Lower lobe of right lung (tissue), 2 donors: Measurements from ENCODE around the gene CADM3. TPM values are rescaled to one million over a fixed set of nuclear protein-coding genes. Genes with fewer than 3 reads are reported as not detected.

Source experiments
- ATAC-seq, 2 donors: fragments of 200-7000 bp; cut with Tn5 transposase; one replicate each; pipeline ENCODE4 v1.9.1; 2020 to 2022; ENCODE audit warnings: mild to moderate bottlenecking in 2 of 2, moderate library complexity in 2 of 2
- DNase-seq: peaks from one replicate; pipeline ENCODE4 v3.0.0-alpha.2; 2020
- H3K27ac ChIP-seq: fragments of 200-600 bp; one replicate; pipeline ENCODE4 v1.8.0; 2022
- H3K27me3 ChIP-seq: fragments of 200-600 bp; one replicate; pipeline ENCODE4 v1.8.0; 2022; ENCODE audit warnings: low read depth
- H3K36me3 ChIP-seq: fragments of 200-600 bp; one replicate; pipeline ENCODE4 v1.8.0; 2022; ENCODE audit warnings: mild to moderate bottlenecking
- H3K4me1 ChIP-seq: fragments of 200-600 bp; one replicate; pipeline ENCODE4 v1.8.0; 2022
- H3K4me3 ChIP-seq: fragments of 200-600 bp; one replicate; pipeline ENCODE4 v1.8.0; 2022; ENCODE audit warnings: mild to moderate bottlenecking
- H3K9me3 ChIP-seq: fragments of 200-600 bp; one replicate; pipeline ENCODE4 v1.8.0; 2022
- intact Hi-C: fragments of 100-400 bp; cut with DNase I; formaldehyde crosslinking; loops from one replicate; pipeline ENCODE4 v1.11.0; 2022
- total RNA-seq: library from RNA; stranded (reverse); fragmentation: NEBNext Ultra II Directional; extraction: Animal tissue kit (Norgen Biotek cat#: 25700); gene quantifications from one replicate; pipeline ENCODE4 v1.2.1, GENCODE V29; 2021
- TF ChIP-seq, protein P1 (sequence below): fragments of 200-600 bp; IDR thresholded peaks from one replicate; pipeline ENCODE4 v1.8.0; 2022; ENCODE audit warnings: antibody characterized with exemption, mild to moderate bottlenecking
- donor health status: DM: no; HTN: yes; CAD: no; lungs with severe emphysema.

Gene CADM3
- total RNA-seq, 1 donor from 2014 or later: 8.8 TPM

DNA sequence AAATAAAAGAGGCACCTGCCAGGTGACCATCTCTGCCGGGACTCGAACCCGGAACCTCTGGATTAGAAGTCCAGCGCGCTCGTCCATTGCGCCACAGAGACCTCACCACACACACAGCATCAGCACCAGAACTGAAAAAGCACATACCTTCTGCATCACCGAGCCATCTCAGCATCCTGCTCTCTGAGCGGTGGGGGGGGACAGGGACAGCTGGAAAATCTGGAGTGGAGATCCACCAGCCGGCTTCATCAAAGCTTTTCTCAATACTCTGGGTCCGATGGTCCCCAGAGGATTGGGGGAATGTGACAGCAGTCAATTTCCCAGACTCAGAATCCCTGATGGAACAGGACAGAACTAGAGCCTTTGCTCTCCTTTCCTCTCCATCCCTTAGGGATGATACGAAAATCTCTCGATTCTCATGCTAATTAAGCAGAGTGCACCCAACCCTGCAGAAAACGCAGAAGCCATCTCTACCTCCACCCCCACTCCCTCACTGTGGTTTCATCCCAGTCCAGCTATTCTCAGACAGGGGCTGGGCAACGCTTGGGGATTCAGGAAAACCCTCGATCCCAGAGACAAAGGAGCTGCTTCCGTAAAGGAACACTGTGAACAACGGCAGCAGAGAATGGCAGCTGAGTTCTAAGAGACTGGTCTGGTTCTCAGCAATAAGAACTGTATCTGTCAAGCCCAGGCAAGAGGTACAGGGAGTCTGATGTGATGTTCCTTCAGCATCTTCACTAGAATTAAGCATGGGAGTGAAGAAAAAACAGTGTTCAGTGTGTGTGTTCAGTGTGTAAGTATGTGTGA is 29.6 kb upstream of the CADM3 start:
- H3K9me3 ChIP-seq: no peaks in the 10 kb centered on the region
- peaks cover 19% of the 10 kb centered on the region for H3K27me3 ChIP-seq
- TF ChIP-seq, protein P1, sequence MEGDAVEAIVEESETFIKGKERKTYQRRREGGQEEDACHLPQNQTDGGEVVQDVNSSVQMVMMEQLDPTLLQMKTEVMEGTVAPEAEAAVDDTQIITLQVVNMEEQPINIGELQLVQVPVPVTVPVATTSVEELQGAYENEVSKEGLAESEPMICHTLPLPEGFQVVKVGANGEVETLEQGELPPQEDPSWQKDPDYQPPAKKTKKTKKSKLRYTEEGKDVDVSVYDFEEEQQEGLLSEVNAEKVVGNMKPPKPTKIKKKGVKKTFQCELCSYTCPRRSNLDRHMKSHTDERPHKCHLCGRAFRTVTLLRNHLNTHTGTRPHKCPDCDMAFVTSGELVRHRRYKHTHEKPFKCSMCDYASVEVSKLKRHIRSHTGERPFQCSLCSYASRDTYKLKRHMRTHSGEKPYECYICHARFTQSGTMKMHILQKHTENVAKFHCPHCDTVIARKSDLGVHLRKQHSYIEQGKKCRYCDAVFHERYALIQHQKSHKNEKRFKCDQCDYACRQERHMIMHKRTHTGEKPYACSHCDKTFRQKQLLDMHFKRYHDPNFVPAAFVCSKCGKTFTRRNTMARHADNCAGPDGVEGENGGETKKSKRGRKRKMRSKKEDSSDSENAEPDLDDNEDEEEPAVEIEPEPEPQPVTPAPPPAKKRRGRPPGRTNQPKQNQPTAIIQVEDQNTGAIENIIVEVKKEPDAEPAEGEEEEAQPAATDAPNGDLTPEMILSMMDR: no peak
- no peaks in the 10 kb centered on the region for H3K4me1 ChIP-seq
- H3K27ac ChIP-seq: no peak overlapping the region
- intact Hi-C loops: no loop called here
- no peak overlapping the region for H3K4me3 ChIP-seq
- ATAC-seq: no peak
- DNase-seq: no peak
- no peaks in the 10 kb centered on the region for H3K36me3 ChIP-seq

- DNase-seq (no peak), ATAC-seq (no peak)
- intact Hi-C loops: no loop called here
- no peaks in the 10 kb centered on the region for H3K4me1 ChIP-seq
- no peaks in the 10 kb centered on the region for H3K9me3 ChIP-seq
- H3K27ac ChIP-seq: no peak overlapping the region
- no peaks in the 10 kb centered on the region for H3K36me3 ChIP-seq
- H3K4me3 ChIP-seq: no peak overlapping the region
- peaks cover 19% of the 10 kb centered on the region for H3K27me3 ChIP-seq
- TF ChIP-seq, protein P1: no peak
Measured at GRCh38 chr1:159142391-159142663, 29.1 kb upstream of the CADM3 start.

DNA sequence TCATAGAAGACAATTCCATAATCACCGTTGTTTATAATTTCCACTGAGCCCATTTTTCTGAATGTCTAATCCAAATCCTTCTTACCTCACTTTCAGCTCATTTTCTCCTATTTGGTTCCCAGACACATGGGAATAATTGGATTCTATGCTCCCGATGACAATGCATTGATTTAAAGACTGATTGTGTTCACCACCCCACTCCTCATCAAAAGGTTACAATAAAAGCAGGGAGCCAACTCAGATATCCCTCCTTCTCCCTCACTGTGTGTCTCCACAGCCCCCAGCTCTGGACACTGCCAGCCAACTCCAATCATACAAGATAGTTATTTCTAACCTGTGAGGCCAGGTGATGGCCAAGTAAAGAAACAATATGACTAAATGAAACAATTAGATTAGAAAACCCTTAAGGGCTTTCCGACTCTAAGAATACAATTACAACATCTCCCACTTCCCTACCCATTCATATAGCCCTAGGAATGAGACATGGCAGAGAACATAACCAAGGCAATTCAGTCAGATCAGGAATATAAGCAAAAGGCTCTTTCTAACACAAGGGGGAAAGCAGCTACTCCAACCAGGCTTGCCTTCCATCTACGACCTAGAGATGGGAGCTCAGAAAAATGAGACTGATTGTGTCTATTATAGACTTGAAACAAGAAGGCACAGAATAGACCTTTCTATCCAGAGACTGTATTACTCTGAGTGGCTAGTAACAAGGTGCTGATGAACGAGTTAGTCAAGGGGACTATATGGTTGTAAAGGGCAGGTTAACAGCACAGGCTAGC is 28.5 kb upstream of the CADM3 start:
- TF ChIP-seq, protein P1: no peak
- ATAC-seq (no peak), DNase-seq (no peak)
- Histone ChIP-seq H3K36me3 (no peaks in the 10 kb centered on the region), H3K27ac (no peak overlapping the region), H3K4me3 (no peak overlapping the region), H3K27me3 (peaks cover 19% of the 10 kb centered on the region), H3K4me1 (no peaks in the 10 kb centered on the region), H3K9me3 (no peaks in the 10 kb centered on the region)
- intact Hi-C loops: no loop called here

- ATAC-seq: no peak
- intact Hi-C loops: no loop called here
- Histone ChIP-seq H3K27me3 (peaks cover 19% of the 10 kb centered on the region), H3K27ac (no peak overlapping the region), H3K9me3 (no peaks in the 10 kb centered on the region), H3K36me3 (no peaks in the 10 kb centered on the region), H3K4me3 (no peak overlapping the region), H3K4me1 (no peaks in the 10 kb centered on the region)
- no peak for DNase-seq
- TF ChIP-seq, protein P1: no peak
Measured at GRCh38 chr1:159144571-159144970, 26.8 kb upstream of the CADM3 start.

DNA sequence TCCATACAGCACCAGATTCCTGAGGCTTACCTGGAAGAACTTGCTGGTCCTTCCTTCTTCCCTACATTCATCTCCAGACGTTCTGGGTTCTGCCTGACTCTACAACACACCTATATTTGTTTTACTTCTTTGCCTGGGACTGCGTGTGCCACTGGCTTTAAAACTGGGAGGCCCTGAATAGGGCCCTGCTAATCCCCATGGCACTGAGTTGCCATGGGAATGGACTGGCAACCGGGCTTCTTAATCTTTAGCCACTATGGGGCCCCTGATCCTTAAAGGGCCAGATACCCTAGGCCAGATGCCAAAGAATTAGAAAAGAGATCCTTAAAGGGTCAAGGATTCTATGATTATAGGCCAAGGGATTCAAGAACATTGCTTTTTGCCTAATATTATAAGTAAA is 24.4 kb upstream of the CADM3 start:
- DNase-seq: no peak
- H3K27me3 ChIP-seq: no peaks in the 10 kb centered on the region
- H3K4me1 ChIP-seq: no peaks in the 10 kb centered on the region
- no peak overlapping the region for H3K27ac ChIP-seq
- ATAC-seq: no peak
- H3K4me3 ChIP-seq: no peak overlapping the region
- intact Hi-C loops: no loop called here
- H3K9me3 ChIP-seq: no peaks in the 10 kb centered on the region
- TF ChIP-seq, protein P1: no peak
- no peaks in the 10 kb centered on the region for H3K36me3 ChIP-seq
